HepG2 (cell line): Measurements from ENCODE around the gene RHBG. TPM values are rescaled to one million over a fixed set of nuclear protein-coding genes. Genes with fewer than 3 reads are reported as not detected.

Experiments
- ATAC-seq: fragments of 200-7000 bp; cut with Tn5 transposase; 3 replicates; pipeline ENCODE4 v1.9.1; 2020; ENCODE audit warnings: mild to moderate bottlenecking, moderate library complexity
- BruUV-seq: library from RNA; stranded (reverse); fragments of 400-500 nt; replicated peaks from 2 replicates; lab custom pipeline; 2021; lab: Mats Ljungman, UMichigan
- CTCF ChIA-PET: fragments of 300-600 bp; formaldehyde crosslinking; extraction: SDS; loops from one replicate; lab custom pipeline; 2021; ENCODE audit warnings: low total read pairs, inconsistent platforms, low intra/inter-chr PET ratio; lab: Yijun Ruan, JAX
- POLR2A ChIA-PET: fragments of 350-600 bp; sonication (Branson Sonifier 250); formaldehyde crosslinking; loops from one replicate; lab custom pipeline; 2020; ENCODE audit warnings: antibody characterized with exemption, inconsistent platforms; lab: Yijun Ruan, JAX
- DNase-seq: peaks from one replicate; pipeline ENCODE4 v3.0.0-alpha.2; 2015; ENCODE audit warnings: low spot score
- FAIRE-seq: peaks from 3 replicates; lab custom pipeline; 2011; peaks lifted over from hg19 to GRCh38; lab: Jason Lieb, UNC
- H2AFZ ChIP-seq: one replicate; pipeline ENCODE4 v1.6.1; 2011; ENCODE audit warnings: low read length, inconsistent platforms
- H3K27ac ChIP-seq: fragments of 300-600 bp; 3 replicates; pipeline ENCODE4 v1.8.0; 2011; ENCODE audit warnings: mixed run types, mild to moderate bottlenecking, mixed read lengths, low read length, inconsistent platforms; ENCODE audit not compliant: insufficient read depth; ENCODE audit errors: extremely low read length
- H3K27me3 ChIP-seq, 2 experiments: fragments of 200-600 bp in 1 of 2; 2 replicates in 1 of 2; 3 replicates in 1 of 2; pipeline versions ENCODE4 v1.6.0 to v1.8.0; 2011; ENCODE audit warnings: low read length in 2 of 2, mild to moderate bottlenecking in 2 of 2, moderate library complexity in 2 of 2, inconsistent platforms in 1 of 2; ENCODE audit not compliant: insufficient read depth in 2 of 2, control insufficient read depth in 1 of 2
- H3K36me3 ChIP-seq, 2 experiments: fragments of 200-600 bp in 1 of 2; replicated peaks in 1 of 2; 2 replicates in 1 of 2; 3 replicates in 1 of 2; pipeline versions ENCODE4 v1.5.1 to v1.8.0; 2011; ENCODE audit warnings: low read length in 2 of 2, inconsistent platforms in 1 of 2; ENCODE audit not compliant: insufficient read depth in 2 of 2, control insufficient read depth in 1 of 2
- H3K4me1 ChIP-seq: 2 replicates; pipeline ENCODE4 v1.5.1; 2012; ENCODE audit warnings: low read length, inconsistent platforms; ENCODE audit not compliant: insufficient read depth
- H3K4me2 ChIP-seq: 2 replicates; pipeline ENCODE4 v1.6.0; 2011; ENCODE audit warnings: low read depth, low read length, inconsistent platforms
- H3K4me3 ChIP-seq, 3 experiments: fragments of 200-600 bp in 1 of 3; sonication (generic), shearing (Covaris generic) in 1 of 3; replicated peaks in 1 of 3; 2 replicates each; pipeline ENCODE4 v1.5.1; 2011 to 2016; ENCODE audit warnings: low read length in 3 of 3, inconsistent platforms in 2 of 3, low read depth in 2 of 3, mild to moderate bottlenecking in 2 of 3, control low read depth in 1 of 3, mixed read lengths in 1 of 3; ENCODE audit not compliant: insufficient read depth in 1 of 3
- H3K79me2 ChIP-seq: one replicate; pipeline ENCODE4 v1.6.1; 2011; ENCODE audit warnings: low read length, inconsistent platforms; ENCODE audit not compliant: insufficient read depth
- H3K9ac ChIP-seq: 2 replicates; pipeline ENCODE4 v1.6.0; 2011; ENCODE audit warnings: mild to moderate bottlenecking, low read depth, low read length, inconsistent platforms; ENCODE audit not compliant: insufficient read depth
- H3K9me3 ChIP-seq: 2 replicates; pipeline ENCODE4 v1.5.1; 2012; ENCODE audit warnings: mild to moderate bottlenecking, low read length
- H4K20me1 ChIP-seq: 2 replicates; pipeline ENCODE4 v1.6.0; 2011; ENCODE audit warnings: inconsistent platforms, mild to moderate bottlenecking, low read length, moderate library complexity; ENCODE audit not compliant: insufficient read depth
- CC2D1A ChIP-seq: sonication (generic); formaldehyde crosslinking; IDR thresholded peaks from 2 replicates; pipeline ENCODE4 v1.8.1; 2023; ENCODE audit warnings: mild to moderate bottlenecking, missing genetic modification reagents
- FOXO1 ChIP-seq: sonication (generic); formaldehyde crosslinking; IDR thresholded peaks from 2 replicates; pipeline ENCODE4 v1.4.0; 2020; ENCODE audit warnings: missing genetic modification reagents
- HOXD1 ChIP-seq: sonication (generic); formaldehyde crosslinking; IDR thresholded peaks from 2 replicates; pipeline ENCODE4 v1.5.0; 2020; ENCODE audit warnings: missing genetic modification reagents
- KDM5B ChIP-seq: sonication (generic); formaldehyde crosslinking; IDR thresholded peaks from 2 replicates; pipeline ENCODE4 v1.4.0; 2020; ENCODE audit warnings: missing genetic modification reagents, mild to moderate bottlenecking, borderline replicate concordance
- MEF2D ChIP-seq: sonication (generic); formaldehyde crosslinking; IDR thresholded peaks from 2 replicates; pipeline ENCODE4 v1.5.1; 2020; ENCODE audit warnings: mild to moderate bottlenecking, missing genetic modification reagents
- MYC ChIP-seq: sonication (generic); formaldehyde crosslinking; IDR thresholded peaks from 2 replicates; pipeline ENCODE4 v1.9.0; 2021; ENCODE audit warnings: missing genetic modification reagents, borderline replicate concordance
- NFATC3 ChIP-seq: sonication (generic); formaldehyde crosslinking; IDR thresholded peaks from 2 replicates; pipeline ENCODE4 v1.5.1; 2020; ENCODE audit warnings: mild to moderate bottlenecking, missing genetic modification reagents
- SP4 ChIP-seq: sonication (generic); formaldehyde crosslinking; IDR thresholded peaks from 2 replicates; pipeline ENCODE4 v1.8.1; 2023; ENCODE audit warnings: mild to moderate bottlenecking, missing genetic modification reagents
- SRY ChIP-seq: sonication (generic); formaldehyde crosslinking; IDR thresholded peaks from 2 replicates; pipeline ENCODE4 v1.8.0; 2022; ENCODE audit warnings: mild to moderate bottlenecking, missing genetic modification reagents
- THYN1 ChIP-seq: sonication (generic); formaldehyde crosslinking; IDR thresholded peaks from 2 replicates; pipeline ENCODE4 v1.8.1; 2023; ENCODE audit warnings: low read depth, mild to moderate bottlenecking, moderate library complexity, missing genetic modification reagents, borderline replicate concordance
- ZNF263 ChIP-seq: sonication (generic); formaldehyde crosslinking; IDR thresholded peaks from 2 replicates; pipeline ENCODE4 v1.4.0; 2020; ENCODE audit warnings: missing genetic modification reagents
- ZNF343 ChIP-seq: sonication (generic); formaldehyde crosslinking; IDR thresholded peaks from 2 replicates; pipeline ENCODE4 v1.4.0; 2020; ENCODE audit warnings: mild to moderate bottlenecking, missing genetic modification reagents
- WGBS: methylation state at CpG from one replicate; pipeline ENCODE4 v1.1.6; 2017; ENCODE audit warnings: low lambda C conversion rate; 5-methylcytosine and 5-hydroxymethylcytosine counted together
- in situ Hi-C: cut with HindIII; loops from 2 replicates; pipeline ENCODE4 v1.10.0; 2017; ENCODE audit warnings: low pct_unique_long_range_greater_than_20kb; ENCODE audit not compliant: extremely low pct_ligation_motif_present
- intact Hi-C: fragments of 100-400 bp; cut with micrococcal nuclease; formaldehyde crosslinking; loops from one replicate; pipeline ENCODE4 v1.10.0; 2022; ENCODE audit not compliant: unreplicated experiment
- polyA plus RNA-seq, 8 experiments: library from polyadenylated mRNA; depleted of rRNA in 3 of 8; stranded (reverse) in 7 of 8; unstranded in 1 of 8; fragments of >200 nt; fragmentation: Illumina TruSeq in 4 of 8; extraction: Trizol in 4 of 8; gene quantifications; 2 replicates each; pipeline versions ENCODE4 v1.2.1 to v1.2.3, GENCODE V29; 2011 to 2016; ENCODE audit warnings: low read depth in 4 of 8, missing spikeins in 1 of 8, mixed read lengths in 1 of 8; ENCODE audit not compliant: insufficient read depth in 1 of 8
- total RNA-seq, 5 experiments: library from RNA; depleted of rRNA; stranded (reverse); fragments of >200 nt; fragmentation: Illumina TruSeq; extraction: Trizol; gene quantifications; 2 replicates each; pipeline ENCODE4 v1.2.3, GENCODE V29; 2016; ENCODE audit warnings: low read depth in 1 of 5

RHBG gene
- total and polyA plus RNA-seq, 2 of the 13 experiments (the other 11 are each of a cell fraction or from before 2014, with no cell fraction given): 61.8 to 73.5 TPM

DNA sequence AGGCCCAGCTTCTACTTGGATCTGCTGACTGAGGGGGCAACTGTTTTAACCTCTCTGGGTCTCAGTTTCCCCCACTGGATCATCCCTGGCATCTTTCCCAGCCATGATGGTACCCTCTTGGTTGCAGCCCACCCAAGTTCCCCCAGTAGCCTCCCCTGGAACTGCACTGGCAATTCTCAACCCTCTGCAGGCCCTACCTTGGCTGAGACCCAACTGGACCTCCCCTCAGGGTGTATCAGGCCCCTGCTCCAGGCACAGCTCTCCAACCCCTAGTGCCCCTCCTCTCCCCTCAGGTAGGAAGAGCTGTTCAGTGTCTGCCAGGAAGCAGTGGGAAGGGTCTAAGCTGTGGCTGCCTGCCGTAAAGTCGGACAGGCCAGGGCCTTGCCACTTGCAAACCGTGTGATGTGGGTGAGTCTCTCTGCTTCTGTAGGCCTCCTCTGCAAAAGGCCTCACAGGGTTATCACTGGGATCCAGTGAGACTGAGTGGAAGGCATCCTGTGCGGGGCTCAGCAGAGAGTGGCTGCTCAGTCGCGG, 32.1 kb downstream of the RHBG start:
- H3K9ac ChIP-seq: no peak overlapping the region
- no peak overlapping the region for H3K27ac ChIP-seq
- no peaks in the 10 kb centered on the region for H3K9me3 ChIP-seq
- H3K4me3 ChIP-seq: no peak overlapping the region
- DNase-seq (no peak), ATAC-seq (no peak; the same call in 2 of the 3 replicates), FAIRE-seq (no peak)
- POLR2A ChIA-PET: no interaction called here
- CTCF ChIA-PET: no interaction called here
- 0% methylated on average over 1 of the region's 6 CpGs for WGBS
- in situ Hi-C loops (no loop called here), intact Hi-C loops (no loop called here)
- H4K20me1 ChIP-seq: no peaks in the 10 kb centered on the region
- no TSS peak for BruUV-seq
- no peaks in the 10 kb centered on the region for H3K4me1 ChIP-seq
- H3K27me3 ChIP-seq: peaks cover 15 to 42% of the 10 kb centered on the region in 2 experiments; a peak in 4 of 5 replicates
- no peak overlapping the region for H2AFZ ChIP-seq
- H3K36me3 ChIP-seq: no peaks in the 10 kb centered on the region
- no peaks in the 10 kb centered on the region for H3K79me2 ChIP-seq
- no peak overlapping the region for H3K4me2 ChIP-seq
- TF ChIP-seq CC2D1A (CRISPR knock-in tag) (no peak), SRY (CRISPR knock-in tag) (no peak), NFATC3 (CRISPR knock-in tag) (no peak), SP4 (no peak), KDM5B (CRISPR knock-in tag) (no peak), HOXD1 (CRISPR knock-in tag) (no peak), MEF2D (CRISPR knock-in tag) (no peak), THYN1 (CRISPR knock-in tag) (no peak), ZNF343 (CRISPR knock-in tag) (no peak), FOXO1 (CRISPR knock-in tag) (no peak), MYC (no peak), ZNF263 (no peak)
- TF ChIP-seq, all 625 proteins: peak for 0
